Trophoblast cell (in vitro differentiated cells and primary cell): Measurements from ENCODE around the gene PCDHA3.
"Not testable (repeated sequence)": the region's sequence is repeated elsewhere in the genome, so short reads cannot be mapped to it uniquely, and the experiment has no call there.

Experiments used
- DNase-seq, 2 donors: peaks; one replicate each; pipeline ENCODE4 v3.0.0-alpha.2; 2016
- H2AFZ ChIP-seq: 2 replicates; pipeline ENCODE4 v1.6.1; 2013; ENCODE audit warnings: low read length, moderate library complexity, mild to moderate bottlenecking; ENCODE audit not compliant: insufficient read depth, poor library complexity
- H2AK5ac ChIP-seq: 2 replicates; pipeline ENCODE4 v1.6.1; 2013; ENCODE audit warnings: mild to moderate bottlenecking, low read length
- H2BK120ac ChIP-seq: 2 replicates; pipeline ENCODE4 v1.6.1; 2013; ENCODE audit warnings: low read length, mild to moderate bottlenecking, moderate library complexity; ENCODE audit not compliant: insufficient read depth, poor library complexity
- H2BK12ac ChIP-seq: 2 replicates; pipeline ENCODE4 v1.6.1; 2013; ENCODE audit warnings: mild to moderate bottlenecking, low read length, moderate library complexity
- H2BK5ac ChIP-seq: 2 replicates; pipeline ENCODE4 v1.6.1; 2013; ENCODE audit warnings: low read length, low read depth, moderate library complexity, mild to moderate bottlenecking; ENCODE audit not compliant: poor library complexity
- H3K14ac ChIP-seq: 2 replicates; pipeline ENCODE4 v1.6.1; 2013; ENCODE audit warnings: mild to moderate bottlenecking, low read length
- H3K18ac ChIP-seq: 2 replicates; pipeline ENCODE4 v1.6.1; 2013; ENCODE audit warnings: mild to moderate bottlenecking, low read length
- H3K23ac ChIP-seq: 2 replicates; pipeline ENCODE4 v1.6.1; 2013; ENCODE audit warnings: low read length
- H3K27ac ChIP-seq: 2 replicates; pipeline ENCODE4 v1.5.1; 2013; ENCODE audit warnings: low read depth, mild to moderate bottlenecking, inconsistent platforms, low read length, moderate library complexity
- H3K27me3 ChIP-seq: 2 replicates; pipeline ENCODE4 v1.6.1; 2013; ENCODE audit warnings: inconsistent platforms, mild to moderate bottlenecking, low read length, moderate library complexity; ENCODE audit not compliant: insufficient read depth
- H3K36me3 ChIP-seq, 2 experiments: 1 replicate in 1 of 2; 2 replicates in 1 of 2; pipeline ENCODE4 v1.6.1; 2013; ENCODE audit warnings: low read length in 2 of 2, mild to moderate bottlenecking in 2 of 2, moderate library complexity in 1 of 2; ENCODE audit not compliant: insufficient read depth in 2 of 2, control insufficient read depth in 1 of 2
- H3K4ac ChIP-seq: 2 replicates; pipeline ENCODE4 v1.6.1; 2013; ENCODE audit warnings: low read depth, mild to moderate bottlenecking, low read length, moderate library complexity
- H3K4me1 ChIP-seq, 2 experiments: 1 replicate in 1 of 2; 2 replicates in 1 of 2; pipeline ENCODE4 v1.6.1; 2013; ENCODE audit warnings: low read length in 2 of 2, mild to moderate bottlenecking in 2 of 2, moderate library complexity in 1 of 2; ENCODE audit not compliant: insufficient read depth in 2 of 2, control insufficient read depth in 1 of 2
- H3K4me2 ChIP-seq: 2 replicates; pipeline ENCODE4 v1.6.1; 2013; ENCODE audit warnings: inconsistent platforms, mild to moderate bottlenecking, low read length, moderate library complexity
- H3K4me3 ChIP-seq: 2 replicates; pipeline ENCODE4 v1.5.1; 2013; ENCODE audit warnings: mild to moderate bottlenecking, low read depth, low read length, inconsistent platforms
- H3K79me1 ChIP-seq: one replicate; pipeline ENCODE4 v1.6.1; 2013; ENCODE audit warnings: low read length
- H3K79me2 ChIP-seq: 2 replicates; pipeline ENCODE4 v1.6.1; 2013; ENCODE audit warnings: low read length, mild to moderate bottlenecking; ENCODE audit not compliant: control insufficient read depth, insufficient read depth, poor library complexity
- H3K9ac ChIP-seq: 2 replicates; pipeline ENCODE4 v1.6.1; 2013; ENCODE audit warnings: mild to moderate bottlenecking, low read length
- H3K9me3 ChIP-seq: 2 replicates; pipeline ENCODE4 v1.6.1; 2013; ENCODE audit warnings: low read depth, mild to moderate bottlenecking, control low read depth, inconsistent platforms, low read length; ENCODE audit not compliant: insufficient read depth
- H4K12ac ChIP-seq: 2 replicates; pipeline ENCODE4 v1.6.1; 2013; ENCODE audit warnings: low read depth, mild to moderate bottlenecking, low read length, moderate library complexity
- H4K8ac ChIP-seq: 2 replicates; pipeline ENCODE4 v1.6.1; 2013; ENCODE audit warnings: low read depth, mild to moderate bottlenecking, low read length, moderate library complexity
- H4K91ac ChIP-seq: one replicate; pipeline ENCODE4 v1.6.1; 2013; ENCODE audit warnings: low read depth, mild to moderate bottlenecking, low read length, moderate library complexity
- WGBS: extraction: QIAGEN DNeasy Blood & Tissue Kit; methylation state at CpG from one replicate; pipeline ENCODE4 v1.1.7; 2013; ENCODE audit warnings: missing lambda C conversion rate; ENCODE audit not compliant: insufficient read length, insufficient coverage; ENCODE audit errors: extremely low coverage; 5-methylcytosine and 5-hydroxymethylcytosine counted together

PCDHA3 gene

DNA sequence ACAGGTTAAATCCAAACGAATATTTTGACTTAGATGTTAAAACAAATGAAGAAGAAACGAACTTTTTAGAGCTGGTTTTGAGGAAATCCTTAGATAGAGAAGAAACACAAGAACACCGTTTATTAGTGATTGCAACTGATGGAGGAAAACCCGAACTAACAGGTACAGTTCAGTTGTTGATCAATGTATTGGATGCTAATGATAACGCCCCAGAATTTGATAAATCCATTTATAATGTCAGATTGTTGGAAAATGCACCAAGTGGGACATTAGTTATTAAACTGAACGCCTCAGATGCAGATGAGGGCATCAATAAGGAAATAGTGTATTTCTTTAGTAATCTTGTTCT lies 21.4 kb downstream of the PCDHA3 start:
- H3K18ac ChIP-seq, result no peak overlapping the region
- no peak overlapping the region for H4K91ac ChIP-seq
- no peaks in the 10 kb centered on the region for H3K79me1 ChIP-seq
- no peak for DNase-seq
- no peaks in the 10 kb centered on the region for H3K4me1 ChIP-seq
- H2AFZ ChIP-seq, result no peak overlapping the region
- no peak overlapping the region for H2BK120ac ChIP-seq
- no peak overlapping the region for H3K14ac ChIP-seq
- H4K8ac ChIP-seq, result no peak overlapping the region
- no peak overlapping the region for H2BK12ac ChIP-seq
- no peak overlapping the region for H3K4me2 ChIP-seq
- no peak overlapping the region for H3K4ac ChIP-seq
- no peak overlapping the region for H2AK5ac ChIP-seq
- no peaks in the 10 kb centered on the region for H3K27me3 ChIP-seq
- peaks cover 3% of the 10 kb centered on the region for H3K9me3 ChIP-seq
- H3K36me3 ChIP-seq, result peaks cover 7 to 8% of the 10 kb centered on the region in 2 experiments
- H2BK5ac ChIP-seq, result no peak overlapping the region
- no peak overlapping the region for H3K9ac ChIP-seq
- H3K79me2 ChIP-seq, result no peaks in the 10 kb centered on the region
- WGBS, result no CpG with 5 or more reads among the region's 6 CpGs
- H4K12ac ChIP-seq, result no peak overlapping the region
- no peak overlapping the region for H3K4me3 ChIP-seq
- no peak overlapping the region for H3K23ac ChIP-seq
- no peak overlapping the region for H3K27ac ChIP-seq

DNA sequence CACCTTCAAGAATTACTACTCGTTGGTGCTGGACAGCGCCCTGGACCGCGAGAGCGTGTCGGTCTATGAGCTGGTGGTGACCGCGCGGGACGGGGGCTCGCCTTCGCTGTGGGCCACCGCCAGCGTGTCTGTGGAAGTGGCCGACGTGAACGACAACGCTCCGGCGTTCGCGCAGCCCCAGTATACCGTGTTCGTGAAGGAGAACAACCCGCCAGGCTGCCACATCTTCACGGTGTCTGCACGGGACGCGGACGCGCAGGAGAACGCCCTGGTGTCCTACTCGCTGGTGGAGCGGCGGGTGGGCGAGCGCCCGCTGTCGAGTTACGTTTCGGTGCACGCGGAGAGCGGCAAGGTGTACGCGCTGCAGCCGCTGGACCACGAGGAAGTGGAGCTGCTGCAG lies 22.1 kb downstream of the PCDHA3 start:
- not testable (repeated sequence) for H3K4me2 ChIP-seq, H3K14ac ChIP-seq, H3K18ac ChIP-seq, H2BK5ac ChIP-seq, H3K9me3 ChIP-seq, H3K79me1 ChIP-seq, H3K27me3 ChIP-seq, H3K79me2 ChIP-seq, H4K8ac ChIP-seq, H3K9ac ChIP-seq, H4K12ac ChIP-seq, H3K4ac ChIP-seq, DNase-seq, H3K23ac ChIP-seq, H4K91ac ChIP-seq, H2BK12ac ChIP-seq, H2AFZ ChIP-seq, H3K36me3 ChIP-seq, H2AK5ac ChIP-seq, H3K27ac ChIP-seq, H2BK120ac ChIP-seq, H3K4me3 ChIP-seq, H3K4me1 ChIP-seq
- WGBS, result no CpG with 5 or more reads among the region's 48 CpGs

DNA sequence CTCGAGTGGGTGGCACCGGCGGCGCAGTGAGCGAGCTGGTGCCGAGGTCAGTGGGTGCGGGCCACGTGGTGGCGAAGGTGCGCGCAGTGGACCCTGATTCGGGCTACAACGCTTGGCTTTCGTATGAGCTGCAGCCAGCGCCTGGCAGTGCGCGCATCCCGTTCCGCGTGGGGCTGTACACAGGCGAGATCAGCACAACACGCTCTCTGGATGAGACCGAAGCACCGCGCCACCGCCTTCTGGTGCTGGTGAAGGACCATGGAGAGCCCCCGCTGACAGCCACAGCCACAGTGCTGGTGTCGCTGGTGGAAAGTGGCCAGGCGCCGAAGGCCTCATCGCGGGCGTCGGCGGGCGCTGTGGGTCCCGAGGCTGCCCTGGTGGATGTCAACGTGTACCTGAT lies 22.6 kb downstream of the PCDHA3 start:
- H4K8ac ChIP-seq, result no peak overlapping the region

DNA sequence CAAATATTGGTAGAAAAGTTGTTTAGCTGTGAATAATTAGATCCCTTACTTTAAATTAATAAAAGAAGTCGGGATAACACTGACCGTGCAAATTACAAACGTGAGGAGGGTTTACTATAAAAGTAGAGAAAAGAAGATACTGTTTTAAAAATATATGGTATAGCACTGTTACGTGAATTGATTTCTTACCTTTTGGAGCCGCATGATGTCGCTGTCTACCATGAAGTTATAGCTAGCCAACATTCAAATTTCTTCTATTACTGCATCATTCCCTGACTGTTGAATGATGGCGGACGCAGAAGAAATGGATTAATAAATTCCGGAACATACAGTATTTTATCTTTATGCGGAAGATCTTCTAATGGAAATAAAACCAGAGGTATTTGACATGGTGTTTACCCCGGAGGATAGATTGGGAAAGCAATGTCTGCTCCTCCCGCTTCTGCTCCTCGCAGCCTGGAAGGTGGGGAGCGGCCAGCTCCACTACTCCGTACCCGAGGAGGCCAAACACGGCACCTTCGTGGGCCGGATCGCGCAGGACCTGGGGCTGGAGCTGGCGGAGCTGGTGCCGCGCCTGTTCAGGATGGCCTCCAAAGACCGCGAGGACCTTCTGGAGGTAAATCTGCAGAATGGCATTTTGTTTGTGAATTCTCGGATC lies 27.0 kb downstream of the PCDHA3 start, which contains the start of gene PCDHA6:
PCDHA6 (plus strand) TSS at position 257 of the 658 bp plus-strand sequence; CDS start at position 389, 132 bp downstream.
- no CpG with 5 or more reads among the region's 27 CpGs for WGBS
- H4K12ac ChIP-seq, result peak within 1 kb of the TSS; percentile 51

More for the DNA sequence above, 22.6 kb downstream of the PCDHA3 start:
- H3K14ac ChIP-seq, result no peak overlapping the region
- H2BK12ac ChIP-seq, result no peak overlapping the region
- H3K18ac ChIP-seq, result no peak overlapping the region
- no peak overlapping the region for H3K4me3 ChIP-seq
- no peak overlapping the region for H2AFZ ChIP-seq
- no peak overlapping the region for H3K4me2 ChIP-seq
- no peak overlapping the region for H3K9ac ChIP-seq
- DNase-seq, result no peak
- peaks cover 7 to 8% of the 10 kb centered on the region in 2 experiments for H3K36me3 ChIP-seq
- no peak overlapping the region for H3K4ac ChIP-seq
- no peak overlapping the region for H3K23ac ChIP-seq
- H2BK120ac ChIP-seq, result no peak overlapping the region
- no peaks in the 10 kb centered on the region for H3K4me1 ChIP-seq
- H4K91ac ChIP-seq, result no peak overlapping the region
- H3K27ac ChIP-seq, result no peak overlapping the region
- H3K79me2 ChIP-seq, result no peaks in the 10 kb centered on the region
- no peak overlapping the region for H4K12ac ChIP-seq
- H2AK5ac ChIP-seq, result no peak overlapping the region
- WGBS, result no CpG with 5 or more reads among the region's 38 CpGs
- H3K27me3 ChIP-seq, result no peaks in the 10 kb centered on the region
- H3K79me1 ChIP-seq, result no peaks in the 10 kb centered on the region
- H2BK5ac ChIP-seq, result no peak overlapping the region
- peaks cover 3% of the 10 kb centered on the region for H3K9me3 ChIP-seq

More for the DNA sequence above, 27.0 kb downstream of the PCDHA3 start, which contains the start of gene PCDHA6:
- Histone ChIP-seq H3K27ac (no peak within 1 kb of the TSS), H4K8ac (no peak within 1 kb of the TSS), H2BK5ac (no peak within 1 kb of the TSS), H3K9me3 (peaks cover 3% of the 10 kb centered on the region), H2AK5ac (no peak within 1 kb of the TSS), H3K4me2 (peak within 1 kb of the TSS; percentile 39), H3K4me1 (no peaks in the 10 kb centered on the region), H3K4ac (no peak within 1 kb of the TSS), H3K36me3 (peaks cover 8 to 9% of the 10 kb centered on the region in 2 experiments), H3K9ac (no peak within 1 kb of the TSS), H2AFZ (peak within 1 kb of the TSS; percentile 60), H3K18ac (peak within 1 kb of the TSS; percentile 82), H3K27me3 (no peaks in the 10 kb centered on the region), H3K23ac (no peak within 1 kb of the TSS), H3K79me1 (no peaks in the 10 kb centered on the region), H4K91ac (peak within 1 kb of the TSS; percentile 28), H3K79me2 (no peaks in the 10 kb centered on the region), H2BK12ac (no peak within 1 kb of the TSS), H2BK120ac (no peak within 1 kb of the TSS), H3K4me3 (peak within 1 kb of the TSS; percentile 75), H3K14ac (peak within 1 kb of the TSS; percentile 72)
- DNase-seq, result no peak
